Gastrocnemius medialis (tissue), 4 donors: ENCODE measurements around the gene TANC2.

Experiments used
- POLR2A ChIP-seq, 2 donors: fragments of 450-650 bp; IDR thresholded peaks; one replicate each; pipeline ENCODE4 v1.6.1; 2017; ENCODE audit warnings: antibody characterized with exemption in 2 of 2, mild to moderate bottlenecking in 2 of 2, moderate library complexity in 2 of 2
- TF ChIP-seq, protein P1 (sequence below), 5 experiments: fragments of 450-650 bp in 3 of 5; fragments of 200-600 bp in 2 of 5; sonication (generic) in 2 of 5; IDR thresholded peaks in 4 of 5; conservative IDR thresholded peaks in 1 of 5; 1 replicate in 4 of 5; 2 replicates in 1 of 5; pipeline ENCODE4 v1.5.1; 2016 to 2019; ENCODE audit warnings: antibody characterized with exemption in 5 of 5, mild to moderate bottlenecking in 3 of 5, moderate library complexity in 3 of 5

DNA sequence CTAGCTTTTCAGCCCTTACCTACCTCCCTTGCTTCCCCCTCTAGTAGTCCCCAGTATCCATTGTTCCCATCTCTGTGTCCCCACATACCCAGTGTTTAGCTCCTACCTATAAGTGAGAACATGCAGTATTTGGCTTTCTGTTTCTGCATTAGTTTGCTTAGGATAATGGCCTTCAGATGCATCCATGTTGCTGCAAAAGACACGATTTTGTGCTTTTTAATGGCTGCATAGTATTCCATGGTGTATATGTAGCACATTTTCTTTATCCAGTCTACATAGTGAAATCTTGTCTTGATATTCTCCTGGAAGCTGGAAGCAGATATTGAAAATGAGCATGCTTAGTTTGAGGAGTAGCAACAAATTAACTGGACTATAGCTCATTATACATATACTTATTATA, 45.7 kb upstream of the TANC2 start:
- TF ChIP-seq, protein P1, sequence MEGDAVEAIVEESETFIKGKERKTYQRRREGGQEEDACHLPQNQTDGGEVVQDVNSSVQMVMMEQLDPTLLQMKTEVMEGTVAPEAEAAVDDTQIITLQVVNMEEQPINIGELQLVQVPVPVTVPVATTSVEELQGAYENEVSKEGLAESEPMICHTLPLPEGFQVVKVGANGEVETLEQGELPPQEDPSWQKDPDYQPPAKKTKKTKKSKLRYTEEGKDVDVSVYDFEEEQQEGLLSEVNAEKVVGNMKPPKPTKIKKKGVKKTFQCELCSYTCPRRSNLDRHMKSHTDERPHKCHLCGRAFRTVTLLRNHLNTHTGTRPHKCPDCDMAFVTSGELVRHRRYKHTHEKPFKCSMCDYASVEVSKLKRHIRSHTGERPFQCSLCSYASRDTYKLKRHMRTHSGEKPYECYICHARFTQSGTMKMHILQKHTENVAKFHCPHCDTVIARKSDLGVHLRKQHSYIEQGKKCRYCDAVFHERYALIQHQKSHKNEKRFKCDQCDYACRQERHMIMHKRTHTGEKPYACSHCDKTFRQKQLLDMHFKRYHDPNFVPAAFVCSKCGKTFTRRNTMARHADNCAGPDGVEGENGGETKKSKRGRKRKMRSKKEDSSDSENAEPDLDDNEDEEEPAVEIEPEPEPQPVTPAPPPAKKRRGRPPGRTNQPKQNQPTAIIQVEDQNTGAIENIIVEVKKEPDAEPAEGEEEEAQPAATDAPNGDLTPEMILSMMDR (IDR thresholded peaks at IDR 0.05 in 4 of 5, conservative IDR thresholded peaks at IDR 0.05 in 1 of 5) = no peak
- TF ChIP-seq POLR2A (IDR thresholded peaks at IDR 0.05) = no peak
